ENCODE measurements around the gene PDE8A. TPM values are rescaled to one million over a fixed set of nuclear protein-coding genes. Genes with fewer than 3 reads are reported as not detected.

Gene PDE8A
- total and polyA plus RNA-seq, 2 of the 13 experiments (the other 11 are each of a cell fraction or from before 2014, with no cell fraction given) = 26.3 to 48.5 TPM

DNA sequence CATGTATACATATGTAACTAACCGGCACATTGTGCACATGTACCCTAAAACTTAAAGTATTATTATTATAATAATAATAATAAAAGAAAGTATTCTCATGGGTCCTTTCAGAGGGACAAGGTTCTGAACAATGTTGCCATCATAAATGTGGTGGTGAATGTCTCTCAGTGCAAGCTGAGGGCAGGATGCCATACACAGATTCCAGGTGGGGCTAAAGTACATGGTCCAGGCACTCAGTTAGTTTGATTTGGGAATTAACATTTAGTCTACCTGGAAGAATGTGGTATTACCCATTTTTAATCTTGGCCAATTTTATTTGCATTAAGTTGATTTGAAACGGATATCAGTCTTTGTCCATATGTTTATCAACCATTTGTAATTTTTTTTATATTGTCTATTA lies 24.5 kb downstream of the PDE8A start:
- intact Hi-C loops (cut with micrococcal nuclease; ENCODE audit: unreplicated experiment) = no loop called here

More for the DNA sequence above, 24.5 kb downstream of the PDE8A start:
- POLR2A ChIA-PET = interaction anchor here (0.6 to 1.4 kb wide), 2 partner anchors 25 to 80 kb away, joined by 3 read pairs; no protein-coding TSS in a partner anchor
- H3K27me3 ChIP-seq (ENCODE audit: control insufficient read depth in 1 of 2, insufficient read depth in 2 of 2, low read length in 2 of 2) = no peaks in the 10 kb centered on the region
- H3K27ac ChIP-seq (ENCODE audit: extremely low read length, insufficient read depth, low read length) = no peak overlapping the region
- H3K4me3 ChIP-seq (replicated peaks in 1 of 3; ENCODE audit: insufficient read depth in 1 of 3, low read depth in 2 of 3, low read length in 3 of 3) = no peak overlapping the region
- FAIRE-seq (no peak), ATAC-seq (peak; percentile 47; the same call in 1 of the 3 replicates), DNase-seq (ENCODE audit: low spot score) (no peak)
- H3K4me1 ChIP-seq (ENCODE audit: insufficient read depth, low read length) = peaks cover 62% of the 10 kb centered on the region
- H4K20me1 ChIP-seq (ENCODE audit: insufficient read depth, low read length) = peaks cover 6% of the 10 kb centered on the region
- H3K79me2 ChIP-seq (ENCODE audit: insufficient read depth, low read length) = peaks cover 98% of the 10 kb centered on the region
- peaks cover 0 to 4% of the 10 kb centered on the region in 2 experiments; a peak in 1 of 5 replicates for H3K36me3 ChIP-seq (replicated peaks in 1 of 2; ENCODE audit: control insufficient read depth in 1 of 2, insufficient read depth in 2 of 2, low read length in 2 of 2)
- no peak overlapping the region for H3K4me2 ChIP-seq (ENCODE audit: low read depth, low read length)
- H3K9ac ChIP-seq (ENCODE audit: insufficient read depth, low read depth, low read length) = no peak overlapping the region
- 97% methylated on average over 2 of the region's 2 CpGs for WGBS (ENCODE audit: low lambda C conversion rate)
- in situ Hi-C loops (cut with HindIII; ENCODE audit: extremely low pct_ligation_motif_present, low pct_unique_long_range_greater_than_20kb) = no loop called here
- TF ChIP-seq TGIF2 (CRISPR knock-in tag; IDR thresholded peaks at IDR 0.05) (no peak), HNF4A (CRISPR knock-in tag; IDR thresholded peaks at IDR 0.05) (peak; percentile 27; the same call in 1 of the 2 replicates), HHEX (CRISPR knock-in tag; IDR thresholded peaks at IDR 0.05) (no peak), FOXO4 (CRISPR knock-in tag; conservative IDR thresholded peaks at IDR 0.05) (no peak), ZNF124 (CRISPR knock-in tag; IDR thresholded peaks at IDR 0.05) (no peak), ZNF704 (CRISPR knock-in tag; IDR thresholded peaks at IDR 0.05; ENCODE audit: borderline replicate concordance) (no peak)
- H2AFZ ChIP-seq (ENCODE audit: low read length) = no peak overlapping the region
- no peaks in the 10 kb centered on the region for H3K9me3 ChIP-seq (ENCODE audit: low read length)
- CTCF ChIA-PET (ENCODE audit: low intra/inter-chr PET ratio, low total read pairs) = no interaction called here
- no TSS peak for BruUV-seq (replicated peaks)
